Amniotic stem cell (primary cell): ENCODE results near the gene CDH4.

Source experiments
- DNase-seq: peaks from one replicate; lab custom pipeline; 2025; lab: John Stamatoyannopoulos, UW

Gene CDH4

DNA sequence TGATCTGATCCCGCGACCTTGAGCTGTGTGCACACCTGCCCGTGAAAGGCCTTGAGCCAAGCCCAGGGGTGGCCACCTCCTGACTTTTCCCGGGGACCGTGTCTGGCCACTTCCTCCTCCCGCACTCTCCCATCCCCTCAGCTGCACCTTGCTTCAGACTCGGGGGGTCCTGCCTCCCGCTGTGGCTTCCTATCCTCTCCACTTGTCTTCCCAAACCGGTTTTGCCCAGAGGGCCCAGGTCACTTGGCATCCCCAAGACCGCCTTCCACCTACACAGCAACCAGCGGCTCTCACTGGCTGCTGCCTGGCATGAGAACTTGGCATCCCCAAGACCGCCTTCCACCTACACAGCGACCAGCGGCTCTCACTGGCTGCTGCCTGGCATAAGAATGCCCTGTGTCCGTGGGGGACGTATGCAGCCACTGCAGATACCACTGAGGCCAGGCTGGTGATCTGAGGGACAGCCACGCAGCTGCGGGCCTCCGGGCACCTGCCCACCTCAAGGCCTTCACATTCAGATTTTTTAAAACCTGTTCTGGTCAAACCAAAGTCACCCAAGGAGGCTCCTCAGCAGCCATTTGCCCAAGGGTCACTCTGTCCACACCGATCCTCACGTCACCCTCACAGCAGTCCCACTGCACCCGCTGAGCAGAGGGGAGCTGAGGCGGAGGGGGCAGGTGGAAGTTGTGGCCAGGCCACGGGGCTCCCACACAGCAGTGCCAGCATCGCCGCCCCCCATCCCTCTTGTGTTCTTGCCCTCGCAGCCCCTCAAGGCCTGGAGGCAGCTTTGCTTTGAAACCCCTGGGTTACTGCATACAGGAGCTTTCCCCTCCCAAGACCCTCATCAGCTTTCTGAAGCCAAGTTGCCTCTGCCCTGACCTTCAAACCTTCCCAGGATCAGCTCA, 568.1 kb downstream of the CDH4 start:
- DNase-seq: no peak

DNA sequence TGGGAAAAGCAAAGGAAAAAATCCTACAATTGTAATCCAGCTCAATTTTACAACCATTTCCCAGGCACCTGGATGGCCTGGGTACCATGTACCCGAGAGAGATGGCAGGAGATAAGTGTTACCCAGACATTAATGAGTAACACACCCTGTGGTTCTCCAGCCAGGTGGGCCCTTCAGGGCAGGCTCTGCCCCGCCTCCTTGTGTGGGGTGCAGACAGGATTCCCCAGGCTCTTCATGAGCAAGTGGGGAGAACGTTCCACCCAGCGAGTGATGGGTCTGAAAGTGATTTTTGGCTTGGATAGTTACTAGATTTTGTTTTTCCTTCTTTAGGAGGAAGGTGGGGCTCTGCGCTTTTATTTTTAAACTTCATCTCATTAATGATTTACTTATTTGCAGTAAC, 569.7 kb downstream of the CDH4 start:
- DNase-seq: no peak

DNA sequence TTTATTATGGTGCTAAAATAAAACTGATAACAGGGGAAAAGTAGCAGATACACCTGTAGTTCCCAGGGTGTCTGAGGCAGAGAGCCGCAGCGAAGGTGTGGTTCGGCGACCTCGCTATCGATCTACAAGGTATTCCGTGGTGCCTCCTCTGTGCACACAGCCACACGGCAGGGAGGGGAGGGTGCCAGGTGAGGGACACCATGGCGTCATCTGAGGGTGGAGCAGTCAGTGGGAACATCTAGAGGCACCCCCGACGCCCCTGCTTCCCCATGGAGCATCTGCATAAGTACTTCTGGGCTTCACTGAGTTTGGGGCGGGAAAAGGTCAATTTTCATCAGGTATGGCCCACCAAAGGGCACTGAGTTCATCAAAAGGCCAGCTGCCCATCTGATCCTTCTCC, 570.3 kb downstream of the CDH4 start:
- DNase-seq: no peak

GRCh38 chr20:61823242-61823641, 571.2 kb downstream of the CDH4 start:
- no peak for DNase-seq

GRCh38 chr20:61828891-61829290, 576.8 kb downstream of the CDH4 start:
- DNase-seq: no peak

GRCh38 chr20:61829526-61829925, 577.5 kb downstream of the CDH4 start:
- DNase-seq: no peak

- DNase-seq: no peak
Observed at GRCh38 chr20:61830241-61830930, 578.3 kb downstream of the CDH4 start.

- no peak for DNase-seq
Observed at GRCh38 chr20:61830991-61831390, 578.9 kb downstream of the CDH4 start.

GRCh38 chr20:61832181-61832580, 580.1 kb downstream of the CDH4 start:
- no peak for DNase-seq

- DNase-seq: no peak
Observed at GRCh38 chr20:61833807-61834610, 581.9 kb downstream of the CDH4 start.

DNA sequence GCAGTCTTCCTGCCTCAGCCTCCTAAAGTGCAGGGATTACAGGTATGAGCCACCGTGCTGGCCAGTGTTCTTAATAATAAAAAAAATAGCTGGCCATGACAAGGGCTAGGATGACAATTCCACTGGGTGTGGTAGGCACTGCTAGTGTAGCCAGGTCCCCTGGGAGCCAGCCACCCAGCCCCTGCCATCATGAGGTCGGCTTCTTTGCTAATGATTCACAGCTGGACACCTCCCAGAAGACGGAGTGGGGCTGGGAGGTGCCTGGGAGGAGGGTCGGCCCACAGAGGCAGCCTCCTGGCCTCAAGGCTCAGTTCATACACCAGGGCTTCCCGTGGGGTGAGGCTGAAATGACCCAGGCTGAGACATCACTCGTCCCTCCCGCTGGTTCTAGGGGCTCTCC, 583.2 kb downstream of the CDH4 start:
- no peak for DNase-seq

DNA sequence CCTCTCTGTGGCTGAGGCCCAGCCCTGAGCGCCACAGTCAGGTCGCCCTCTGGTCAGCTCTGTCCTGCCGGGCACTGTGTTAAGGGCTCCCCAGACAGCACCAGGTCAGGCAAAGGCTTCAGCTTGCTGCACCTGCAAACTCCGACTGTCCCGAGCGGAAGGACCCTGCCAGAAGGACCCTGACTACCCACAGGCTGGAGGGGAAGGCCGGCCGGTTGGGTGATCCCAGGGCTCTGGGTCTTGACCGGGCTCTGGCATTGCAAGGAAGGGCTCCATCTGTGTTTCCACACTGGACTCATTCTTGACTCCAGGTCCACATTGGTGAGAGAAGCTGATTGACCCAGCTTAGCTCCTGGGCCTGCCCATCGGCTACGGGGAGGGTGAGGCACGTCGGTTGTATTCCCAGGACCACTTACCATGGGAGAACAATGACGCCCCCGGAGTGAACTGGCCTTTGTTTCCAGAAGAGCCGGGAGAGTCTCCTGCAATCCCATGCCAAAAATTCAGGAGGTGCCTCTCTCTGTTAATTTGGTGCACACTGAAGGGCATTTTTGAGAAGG, 583.8 kb downstream of the CDH4 start:
- DNase-seq: no peak

DNA sequence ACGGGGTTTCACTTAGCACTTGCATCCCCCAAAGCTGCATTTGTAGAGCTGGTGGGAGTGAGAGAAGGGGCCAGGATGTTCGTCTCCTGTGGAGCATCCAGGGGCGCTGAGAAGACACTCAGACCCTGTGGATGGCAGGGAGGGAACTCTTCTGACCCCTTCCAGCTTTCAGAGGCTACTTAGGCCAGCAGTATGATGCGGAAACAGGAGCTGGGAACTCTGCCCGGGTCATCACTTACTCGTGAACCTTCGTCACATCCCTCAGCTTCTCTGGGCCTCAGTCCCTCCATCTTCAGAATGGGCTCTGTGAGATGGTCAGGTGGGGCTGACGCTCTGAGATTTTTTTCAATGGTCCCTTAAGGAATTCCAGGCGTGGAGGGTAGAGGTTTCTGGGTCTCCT, 585.1 kb downstream of the CDH4 start:
- no peak for DNase-seq

DNA sequence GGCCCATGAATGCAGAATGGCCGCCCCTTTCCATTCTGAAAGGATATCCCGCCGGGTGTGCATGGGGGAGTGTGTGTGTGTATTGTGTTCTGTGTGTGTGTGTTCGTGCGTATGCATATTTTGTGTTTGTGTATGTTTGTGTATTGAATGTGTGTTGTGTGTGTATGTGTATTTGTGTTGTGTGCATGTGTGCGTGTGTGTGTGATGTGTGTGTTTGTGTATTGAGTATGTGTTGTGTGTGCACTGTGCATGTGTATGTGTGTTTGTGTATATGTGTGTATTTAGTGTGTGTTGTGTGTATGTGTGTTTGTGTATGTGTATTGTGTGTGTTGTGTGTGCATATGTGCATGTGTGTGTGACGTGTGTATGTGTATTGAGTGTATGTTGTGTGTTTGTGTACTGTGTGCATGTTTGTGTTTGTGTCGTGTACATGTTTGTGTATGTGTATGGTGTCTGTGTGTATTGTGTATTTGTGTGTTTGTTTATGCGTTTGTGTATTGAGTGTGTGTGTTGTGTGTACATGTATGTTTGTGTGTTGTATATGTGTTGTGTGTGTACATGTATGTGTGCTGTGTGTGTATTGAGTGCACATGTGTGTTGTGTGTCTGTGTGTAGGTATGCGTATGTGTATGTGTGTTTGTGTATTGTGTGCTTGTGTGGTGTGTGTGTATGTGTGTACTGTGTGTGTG, 587.3 kb downstream of the CDH4 start:
- no peak for DNase-seq

DNA sequence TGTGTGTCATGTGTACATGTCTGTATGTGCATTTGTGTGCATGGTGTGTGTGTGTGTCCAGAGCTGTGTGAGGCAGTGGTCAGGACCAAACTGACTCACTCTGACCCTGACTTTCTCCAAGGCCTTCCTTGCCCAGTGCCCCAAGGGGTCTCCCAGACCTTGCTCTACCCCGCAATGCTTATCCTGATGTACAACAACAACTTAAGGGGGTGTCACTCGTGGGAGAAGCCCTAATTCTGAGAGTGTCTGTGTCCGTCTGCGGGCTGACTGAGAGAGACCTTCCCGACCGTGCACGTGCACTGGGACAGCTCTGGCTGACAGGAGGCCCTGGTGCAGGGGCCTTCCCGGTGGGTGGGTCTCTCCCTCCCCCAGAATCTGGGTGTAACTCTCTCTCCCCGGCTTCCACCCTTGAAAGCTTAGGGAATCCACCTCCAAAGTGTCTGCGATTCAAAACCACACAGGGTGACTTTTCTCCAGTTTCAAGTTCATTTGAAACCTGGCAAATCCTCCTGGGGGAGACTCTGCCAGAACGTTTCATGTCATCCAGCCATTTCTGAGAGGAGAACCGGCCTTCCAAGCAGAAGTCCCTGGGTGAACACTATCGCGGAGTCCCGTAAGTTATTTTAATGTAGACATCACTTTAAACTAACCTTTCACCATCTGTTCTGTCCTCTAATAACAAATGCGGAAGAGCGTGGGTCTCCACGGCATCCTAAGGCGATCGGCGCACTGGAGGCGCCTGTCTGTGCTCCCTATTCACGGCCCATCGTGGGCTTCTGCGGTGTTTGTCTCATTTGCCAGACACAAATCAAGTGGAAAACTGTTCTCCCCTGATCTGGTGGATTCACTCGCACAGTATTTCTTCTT, 588.1 kb downstream of the CDH4 start:
- DNase-seq: no peak

GRCh38 chr20:61840779-61841455, 588.9 kb downstream of the CDH4 start:
- DNase-seq: no peak

DNA sequence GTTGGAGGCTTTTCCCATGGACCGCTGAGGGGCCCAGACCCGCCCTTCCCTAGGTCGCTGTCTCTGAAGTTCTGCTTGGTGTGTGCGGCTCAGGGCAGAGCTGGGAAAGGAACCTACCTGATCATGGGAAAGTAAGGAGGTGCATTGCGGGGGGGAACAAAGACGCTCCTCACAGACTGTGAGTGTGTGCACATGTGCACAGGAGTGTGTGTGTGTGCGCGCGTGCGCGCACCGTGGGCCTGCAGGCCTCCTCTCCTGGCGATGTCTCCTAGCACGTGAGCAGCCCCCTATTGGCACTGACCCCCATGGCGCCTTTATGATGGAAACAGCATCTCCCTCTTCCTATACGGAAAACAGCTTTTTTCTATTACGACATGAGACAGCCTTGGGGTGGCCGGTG, 589.5 kb downstream of the CDH4 start:
- no peak for DNase-seq

DNA sequence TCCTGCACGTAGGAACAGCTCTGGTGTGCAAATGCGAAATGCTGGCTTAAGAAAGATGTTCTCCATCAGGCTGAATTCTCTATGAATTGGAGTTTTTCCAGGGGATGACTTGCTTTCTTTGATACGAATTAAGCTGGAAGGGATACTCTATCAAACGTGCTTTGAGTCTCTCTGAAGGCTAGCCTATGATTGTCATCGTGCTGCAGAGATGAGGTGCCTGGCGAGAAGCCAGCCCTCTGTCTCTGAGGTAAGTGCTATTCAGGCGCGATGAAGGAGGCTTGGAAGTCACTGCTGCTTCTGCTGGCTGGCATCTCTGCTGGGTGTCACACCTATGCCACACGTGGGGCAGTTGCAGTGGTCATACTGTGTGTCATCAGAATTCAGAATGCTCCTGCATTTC, 589.9 kb downstream of the CDH4 start:
- no peak for DNase-seq

DNA sequence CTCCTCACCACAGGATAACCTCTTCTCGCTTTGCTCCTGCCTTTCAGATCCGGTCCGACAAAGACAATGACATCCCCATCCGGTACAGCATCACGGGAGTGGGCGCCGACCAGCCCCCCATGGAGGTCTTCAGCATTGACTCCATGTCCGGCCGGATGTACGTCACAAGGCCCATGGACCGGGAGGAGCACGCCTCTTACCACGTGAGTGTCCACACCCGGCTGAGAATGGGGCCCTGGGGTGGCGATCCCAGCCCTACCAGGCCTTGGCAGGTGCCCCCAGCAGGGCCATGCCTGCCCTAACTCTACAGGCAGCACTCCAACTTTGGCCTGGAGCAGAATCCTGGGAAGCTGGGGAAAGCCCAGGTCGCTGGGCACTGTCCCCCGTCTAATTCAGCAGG, 592.6 kb downstream of the CDH4 start:
- no peak for DNase-seq

GRCh38 chr20:61845233-61845671, 593.2 kb downstream of the CDH4 start:
- no peak for DNase-seq
